ENCODE data around the gene OR6S1.

The OR6S1 gene, protein sequence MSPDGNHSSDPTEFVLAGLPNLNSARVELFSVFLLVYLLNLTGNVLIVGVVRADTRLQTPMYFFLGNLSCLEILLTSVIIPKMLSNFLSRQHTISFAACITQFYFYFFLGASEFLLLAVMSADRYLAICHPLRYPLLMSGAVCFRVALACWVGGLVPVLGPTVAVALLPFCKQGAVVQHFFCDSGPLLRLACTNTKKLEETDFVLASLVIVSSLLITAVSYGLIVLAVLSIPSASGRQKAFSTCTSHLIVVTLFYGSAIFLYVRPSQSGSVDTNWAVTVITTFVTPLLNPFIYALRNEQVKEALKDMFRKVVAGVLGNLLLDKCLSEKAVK

DNA sequence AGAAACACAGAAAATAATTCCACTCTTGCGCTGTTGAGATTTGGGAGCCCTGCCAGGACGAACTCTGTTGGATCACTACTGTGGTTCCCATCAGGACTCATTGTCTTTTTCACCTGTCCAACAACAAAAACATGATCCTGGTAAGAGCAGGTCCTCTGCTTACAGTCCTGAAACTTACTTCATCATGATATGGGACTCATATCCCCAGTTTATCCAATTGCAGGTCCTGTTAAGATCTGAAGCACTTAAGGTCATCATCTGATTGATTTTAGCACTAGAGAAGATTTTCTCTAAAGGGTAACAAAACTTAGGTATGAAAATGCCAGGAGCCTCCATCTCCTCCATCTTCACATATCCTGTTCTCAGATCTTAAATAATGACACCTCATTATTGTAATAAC lies at the start of gene OR6S1:
Gene OR6S1, minus strand, starts transcription at position 101 of the 400 bp plus-strand sequence. Its CDS starts 0 bp downstream, at position 101.
- no peak for DNase-seq

- peak; percentile 80 to 89 for DNase-seq
Observed at GRCh38 chr14:20690848-20691640, 49.6 kb upstream of the OR6S1 start.

DNA sequence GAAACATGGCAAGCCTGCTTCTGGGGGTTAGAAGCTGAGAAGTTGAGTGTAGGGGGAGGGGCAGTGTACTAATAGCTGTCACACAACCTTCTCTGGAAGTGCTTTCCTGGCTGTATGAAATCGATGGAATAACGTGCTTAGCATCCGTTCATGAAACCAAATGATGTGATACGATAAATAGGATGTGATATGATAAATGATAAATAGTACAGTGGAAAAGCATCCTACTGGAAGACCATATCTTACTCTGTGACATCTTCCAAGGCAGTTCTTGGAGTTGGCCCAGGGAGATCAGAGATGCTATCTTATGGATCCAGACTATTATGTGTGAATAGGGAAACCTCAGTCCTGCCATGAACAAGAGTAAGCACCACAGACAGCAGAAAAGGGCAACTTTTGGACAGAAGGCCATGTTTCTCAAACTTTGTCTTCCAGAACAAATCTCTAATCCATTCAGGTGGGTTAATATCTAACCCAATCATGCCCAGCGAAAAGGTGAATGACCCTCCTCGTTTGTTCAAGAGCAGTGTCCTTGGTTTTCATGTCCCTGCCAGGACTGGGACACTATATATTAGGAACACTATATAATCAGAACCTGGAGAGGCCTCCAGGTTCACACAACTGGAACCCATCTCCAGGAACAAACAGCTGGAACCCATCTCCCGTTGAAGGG lies 46.8 kb upstream of the OR6S1 start, which contains the start of gene ANG:
Gene ANG, plus strand, starts transcription at position 598 of the 673 bp plus-strand sequence. CDS start 4,801 bp downstream, outside the sequence.
- DNase-seq = no peak

DNA sequence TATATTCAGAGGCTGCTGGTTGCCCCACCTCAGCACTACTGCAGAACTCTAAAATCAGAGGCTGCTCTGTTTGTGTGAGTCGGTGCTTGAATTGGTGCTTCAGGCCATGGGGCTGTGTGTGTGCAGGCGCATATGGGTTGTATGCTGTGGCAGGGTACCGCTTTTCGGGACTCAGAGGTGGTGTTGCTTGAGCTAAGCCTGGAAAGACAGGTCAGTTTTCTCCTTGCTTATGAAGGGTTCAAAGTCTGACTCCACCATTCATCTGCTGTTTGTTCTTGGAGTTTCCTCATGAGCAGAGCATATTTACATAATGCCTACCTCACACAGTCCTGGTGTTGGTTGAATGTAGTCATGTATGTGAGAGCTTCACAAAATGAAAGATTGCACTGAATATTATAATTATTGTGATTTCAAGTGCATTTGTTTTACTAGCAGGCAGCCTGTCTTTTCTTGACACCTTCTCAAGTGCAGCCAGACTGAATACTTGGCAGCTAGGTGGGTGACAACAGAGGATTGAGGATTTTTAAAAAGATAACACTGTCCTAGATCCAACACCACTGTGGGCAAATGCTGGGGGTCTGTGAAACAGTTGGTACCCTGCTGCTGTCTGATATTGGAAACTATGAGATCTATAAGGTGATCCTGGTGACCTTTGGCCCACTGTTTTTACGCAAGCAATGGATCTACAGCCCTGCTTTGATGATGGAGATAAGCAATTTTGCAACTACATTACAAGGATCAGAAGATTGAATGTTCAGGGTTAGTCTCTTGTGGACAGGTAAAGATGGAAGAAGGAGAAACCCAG lies 46.1 kb upstream of the OR6S1 start:
- peak in 1 of 2 experiments; percentile 19 for DNase-seq

- peak in 1 of 2 experiments; percentile 11 for DNase-seq
Observed at GRCh38 chr14:20686386-20687143, 45.1 kb upstream of the OR6S1 start.

DNA sequence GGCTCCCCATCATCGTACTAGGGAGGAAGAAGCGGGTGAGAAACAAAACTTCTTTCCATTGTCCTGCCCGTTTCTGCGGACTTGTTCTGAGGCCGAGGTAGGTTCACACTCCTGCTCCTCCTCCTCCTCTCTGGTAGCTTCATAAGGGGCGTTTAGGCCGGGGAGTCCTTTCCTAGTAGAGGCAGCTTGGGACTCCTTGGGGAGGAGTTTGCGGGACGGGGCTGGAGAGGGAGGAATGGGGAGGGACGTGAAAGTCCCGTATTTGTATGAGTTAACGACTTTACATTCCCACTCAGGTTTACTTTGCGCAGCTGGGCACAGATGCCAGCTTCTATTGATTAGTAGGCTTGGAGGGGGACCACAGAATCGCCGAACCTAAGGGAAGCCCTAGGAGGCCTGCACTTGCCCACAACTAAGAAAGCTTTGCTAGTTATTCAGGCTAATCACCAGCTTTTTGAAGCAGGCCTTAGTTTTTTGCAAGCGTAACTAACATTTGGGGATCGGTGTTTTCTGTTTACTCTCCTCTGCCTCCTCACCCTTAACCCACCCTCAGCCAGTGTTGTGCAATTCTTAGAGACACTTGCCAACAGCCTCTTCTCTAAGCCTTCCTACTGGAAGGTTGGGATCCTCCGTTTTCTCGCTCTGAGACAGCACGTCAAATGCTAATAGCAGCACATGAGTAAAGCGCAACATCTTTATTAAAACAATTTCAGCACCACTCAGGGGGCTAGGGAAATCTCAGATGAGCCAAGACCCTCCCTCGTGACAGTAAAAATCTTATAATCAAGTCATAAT lies 43.4 kb upstream of the OR6S1 start:
- peak; percentile 44 to 48 for DNase-seq

DNA sequence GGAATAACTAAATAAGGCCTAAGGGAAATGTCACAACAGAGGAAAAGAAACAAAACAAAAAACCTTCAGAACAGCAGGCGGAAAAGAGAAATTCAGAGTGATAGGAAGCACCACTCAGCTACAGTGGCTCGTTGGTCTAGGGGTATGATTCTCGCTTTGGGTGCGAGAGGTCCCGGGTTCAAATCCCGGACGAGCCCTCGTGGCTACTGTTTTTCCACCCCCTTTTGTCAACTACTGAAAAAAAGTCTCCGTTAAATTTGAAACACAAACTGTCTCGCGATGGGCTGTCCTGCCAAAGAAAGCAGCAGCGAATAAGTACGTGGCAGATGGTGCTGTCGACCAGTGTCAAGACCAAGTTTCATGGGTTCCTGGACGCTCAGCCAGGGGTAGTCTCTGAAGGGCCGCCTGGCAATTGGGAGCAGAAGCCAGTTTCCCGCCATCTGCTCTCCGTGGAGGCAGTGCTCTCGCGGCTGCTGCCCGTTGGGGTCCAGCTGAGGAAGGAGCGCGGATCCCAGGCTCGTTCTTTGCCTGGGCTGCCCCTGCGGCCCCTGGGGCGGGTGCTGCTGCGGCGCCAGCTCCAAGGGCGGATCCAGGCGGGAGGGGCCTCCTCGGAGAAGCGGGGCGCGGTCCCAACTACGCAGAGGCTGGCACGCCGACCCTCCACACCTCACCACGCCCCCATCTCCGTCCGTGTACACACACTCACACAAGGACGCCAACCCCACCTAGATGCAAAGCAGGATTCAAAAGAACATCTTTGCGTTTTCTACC lies 42.6 kb upstream of the OR6S1 start, which contains the start of gene RNASE4:
Gene RNASE4, plus strand, starts transcription at position 670 of the 771 bp plus-strand sequence. CDS start 14,812 bp downstream, outside the sequence.
- DNase-seq = peak; percentile 78 to 88

GRCh38 chr14:20683125-20683890 lies 41.8 kb upstream of the OR6S1 start:
- peak; percentile 80 to 93 for DNase-seq

GRCh38 chr14:20682435-20683124 lies 41.1 kb upstream of the OR6S1 start:
- DNase-seq = peak; percentile 93 to 94

DNA sequence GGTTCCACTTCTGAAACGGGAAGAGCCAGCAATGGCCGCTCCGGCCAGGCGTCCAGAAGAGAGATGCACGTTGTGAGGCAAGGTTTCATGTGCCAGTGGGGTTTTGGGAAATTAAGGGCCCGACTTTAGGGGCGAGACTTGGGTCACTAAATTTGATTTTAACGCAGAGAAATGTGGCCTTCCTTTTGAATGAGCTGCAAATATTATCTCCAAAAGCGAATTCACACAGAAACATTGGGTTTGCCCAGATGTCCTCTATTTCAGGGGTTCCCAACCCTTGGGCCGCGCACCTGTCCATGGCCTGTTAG lies 40.6 kb upstream of the OR6S1 start:
- DNase-seq = no peak

GRCh38 chr14:20681348-20682126 lies 40.0 kb upstream of the OR6S1 start:
- peak; percentile 70 to 87 for DNase-seq

DNA sequence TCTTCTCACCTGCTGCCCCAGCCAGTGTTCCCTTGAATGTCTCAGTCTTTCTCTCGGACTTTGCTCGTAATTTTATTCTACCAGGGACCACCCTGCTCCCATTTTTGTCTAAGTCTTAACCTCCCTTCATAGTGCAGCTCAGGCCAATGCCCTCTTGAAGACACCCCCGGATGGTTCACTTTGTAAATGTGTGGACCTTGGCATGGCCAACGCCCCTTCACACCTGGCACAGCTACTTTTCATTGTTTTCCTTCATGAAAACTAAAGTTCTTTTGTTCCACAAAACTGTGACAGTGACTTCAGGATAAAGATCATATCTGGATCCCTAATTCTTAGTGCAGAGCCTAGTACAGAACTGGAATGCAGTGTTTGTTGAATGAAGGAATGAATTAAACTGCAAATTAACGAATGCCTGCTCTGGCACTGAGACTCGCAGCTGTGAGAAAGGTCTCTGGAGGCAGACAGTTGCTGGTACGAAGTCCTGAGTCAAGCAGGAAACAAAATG lies 39.4 kb upstream of the OR6S1 start:
- DNase-seq = no peak

DNA sequence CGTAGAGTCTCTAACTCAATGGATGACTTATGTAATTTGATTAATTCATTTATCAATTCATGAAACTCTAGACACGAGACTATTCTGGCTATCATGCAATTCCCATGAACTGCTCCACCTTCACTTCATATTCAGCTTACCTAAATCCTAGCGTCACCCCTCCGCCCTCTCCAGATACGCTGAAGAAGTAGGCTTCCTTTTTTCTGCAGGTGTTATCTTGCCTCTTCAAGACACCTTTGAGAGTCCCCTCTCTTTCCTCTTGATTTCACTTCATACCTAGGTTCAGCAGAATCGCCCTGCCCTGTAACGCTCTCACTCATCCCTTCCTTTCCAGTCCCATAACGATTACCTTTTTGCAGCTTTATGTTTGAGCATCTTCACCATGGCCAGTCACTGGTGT lies 38.9 kb upstream of the OR6S1 start:
- DNase-seq = no peak

DNA sequence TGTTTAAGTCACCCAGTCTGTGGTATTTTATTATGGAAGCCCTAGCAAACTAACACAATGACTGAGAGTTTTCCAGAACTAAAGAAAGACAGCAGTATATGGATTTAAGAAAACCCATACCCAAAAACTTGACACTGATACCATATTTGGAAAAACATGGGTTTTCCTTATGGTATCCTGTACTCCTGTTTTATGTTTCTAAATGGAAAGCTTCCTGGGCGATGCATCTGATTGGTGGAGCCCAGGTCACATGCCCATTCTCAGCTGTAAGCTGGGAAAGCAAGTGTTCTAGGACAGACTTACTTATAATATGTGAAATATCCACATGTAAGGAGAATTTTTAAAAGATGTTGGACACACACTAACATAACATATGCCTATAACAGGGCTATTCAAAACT lies 38.4 kb upstream of the OR6S1 start:
- DNase-seq = peak; percentile 35 to 77

GRCh38 chr14:20676072-20676471 lies 34.6 kb upstream of the OR6S1 start:
- DNase-seq = no peak

DNA sequence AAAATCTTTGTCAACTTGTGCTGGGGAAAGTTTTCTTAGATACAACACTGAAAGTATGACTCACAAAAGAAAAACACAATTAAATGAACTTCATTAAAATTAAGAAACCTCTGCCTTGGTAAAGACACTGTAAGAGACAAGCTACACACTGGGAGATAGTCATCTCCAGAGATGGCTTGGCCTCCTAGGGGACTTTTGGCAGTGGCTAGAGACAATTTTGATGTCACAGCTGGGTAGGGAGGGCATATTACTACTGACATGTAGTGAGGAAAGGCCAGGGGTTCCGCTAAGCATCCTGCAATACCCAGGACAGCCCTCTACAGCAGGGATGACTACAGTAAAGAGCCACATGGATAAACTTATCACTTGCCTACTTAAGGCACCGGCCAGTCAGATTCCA lies 34.2 kb upstream of the OR6S1 start:
- DNase-seq = no peak

GRCh38 chr14:20671597-20672283 lies 30.2 kb upstream of the OR6S1 start:
- DNase-seq = no peak

Data from SHP77 (cell line).